DOHH2 (cell line): Measurements from ENCODE around the gene FLYWCH1.

Experiments used
- H3F3A ChIP-seq: fragments of 200-600 bp; sonication (generic), shearing (Covaris generic); 2 replicates; pipeline ENCODE4 v1.6.0; 2016; ENCODE audit warnings: antibody characterized with exemption, mild to moderate bottlenecking; ENCODE audit not compliant: control insufficient read depth, insufficient read depth
- H3K27ac ChIP-seq: fragments of 200-600 bp; sonication (generic); 2 replicates; pipeline ENCODE4 v1.5.1; 2014; ENCODE audit warnings: low read depth, mild to moderate bottlenecking, low read length, moderate library complexity
- H3K27me3 ChIP-seq: fragments of 200-600 bp; sonication (generic); 2 replicates; pipeline ENCODE4 v1.6.1; 2014; ENCODE audit warnings: mild to moderate bottlenecking, low read length, mixed read lengths; ENCODE audit not compliant: control insufficient read depth
- H3K36me3 ChIP-seq: fragments of 200-600 bp; sonication (generic); 2 replicates; pipeline ENCODE4 v1.6.1; 2014; ENCODE audit warnings: mild to moderate bottlenecking, low read length, moderate library complexity, mixed read lengths; ENCODE audit not compliant: control insufficient read depth
- H3K4me1 ChIP-seq: fragments of 200-600 bp; sonication (generic); 2 replicates; pipeline ENCODE4 v1.6.1; 2014; ENCODE audit warnings: mild to moderate bottlenecking, low read length, mixed read lengths; ENCODE audit not compliant: control insufficient read depth
- H3K4me2 ChIP-seq: fragments of 200-600 bp; sonication (generic); 2 replicates; pipeline ENCODE4 v1.6.0; 2014; ENCODE audit warnings: mild to moderate bottlenecking, low read length, moderate library complexity
- H3K4me3 ChIP-seq: fragments of 200-600 bp; sonication (generic); 2 replicates; pipeline ENCODE4 v1.5.1; 2014; ENCODE audit warnings: mild to moderate bottlenecking, low read length, mixed read lengths
- H3K79me2 ChIP-seq: fragments of 200-600 bp; sonication (generic); 2 replicates; pipeline ENCODE4 v1.6.1; 2014; ENCODE audit warnings: mild to moderate bottlenecking, low read length, mixed read lengths; ENCODE audit not compliant: control insufficient read depth
- H3K9me2 ChIP-seq: fragments of 200-600 bp; sonication (generic); replicated peaks from 2 replicates; pipeline ENCODE4 v1.6.1; 2014; ENCODE audit warnings: mild to moderate bottlenecking, low read length, mixed read lengths; ENCODE audit not compliant: control insufficient read depth
- H3K9me3 ChIP-seq: fragments of 200-600 bp; sonication (generic); 2 replicates; pipeline ENCODE4 v1.6.1; 2014; ENCODE audit warnings: antibody characterized with exemption, low read length, mixed read lengths; ENCODE audit not compliant: control insufficient read depth, insufficient read depth
- H4K20me1 ChIP-seq: fragments of 200-600 bp; sonication (generic); 2 replicates; pipeline ENCODE4 v1.6.0; 2014; ENCODE audit warnings: low read depth, mild to moderate bottlenecking, antibody characterized with exemption, low read length, moderate library complexity; ENCODE audit not compliant: control insufficient read depth, insufficient read depth
- CTCF ChIP-seq: fragments of 200-600 bp; sonication (generic); IDR thresholded peaks from one replicate; pipeline ENCODE4 v1.5.1; 2014; ENCODE audit warnings: antibody characterized with exemption, mild to moderate bottlenecking, low read depth, low read length; ENCODE audit not compliant: poor library complexity, severe bottlenecking
- EZH2phosphoT487 ChIP-seq: fragments of 200-600 bp; sonication (generic); IDR thresholded peaks from 2 replicates; pipeline ENCODE4 v1.6.1; 2017; ENCODE audit warnings: borderline replicate concordance, mild to moderate bottlenecking, antibody characterized with exemption, low read length, moderate library complexity, mixed read lengths

Gene FLYWCH1

GRCh38 chr16:2987833-2988232 lies 76.1 kb downstream of the FLYWCH1 start:
- no peaks in the 10 kb centered on the region for H3K9me2 ChIP-seq
- H3K4me1 ChIP-seq = peaks cover 9% of the 10 kb centered on the region
- H3K4me3 ChIP-seq = no peak overlapping the region
- H3K27me3 ChIP-seq = peaks cover 39% of the 10 kb centered on the region; the same call in 1 of the 2 replicates
- H3K4me2 ChIP-seq = no peak overlapping the region
- no peaks in the 10 kb centered on the region for H3K9me3 ChIP-seq
- TF ChIP-seq CTCF (no peak), EZH2phosphoT487 (no peak)
- H3F3A ChIP-seq = peaks cover 3% of the 10 kb centered on the region
- H3K27ac ChIP-seq = no peak overlapping the region
- H3K79me2 ChIP-seq = no peaks in the 10 kb centered on the region
- H4K20me1 ChIP-seq = no peaks in the 10 kb centered on the region
- no peaks in the 10 kb centered on the region for H3K36me3 ChIP-seq

- no peak overlapping the region for H3K4me3 ChIP-seq
- no peaks in the 10 kb centered on the region for H4K20me1 ChIP-seq
- TF ChIP-seq EZH2phosphoT487 (no peak), CTCF (no peak)
- no peak overlapping the region for H3K27ac ChIP-seq
- H3K36me3 ChIP-seq = no peaks in the 10 kb centered on the region
- no peaks in the 10 kb centered on the region for H3K9me3 ChIP-seq
- H3K4me2 ChIP-seq = no peak overlapping the region
- no peaks in the 10 kb centered on the region for H3K9me2 ChIP-seq
- peaks cover 39% of the 10 kb centered on the region; the same call in 1 of the 2 replicates for H3K27me3 ChIP-seq
- H3K79me2 ChIP-seq = no peaks in the 10 kb centered on the region
- peaks cover 4% of the 10 kb centered on the region for H3K4me1 ChIP-seq
- no peaks in the 10 kb centered on the region for H3F3A ChIP-seq
These were observed 76.9 kb downstream of the FLYWCH1 start for GRCh38 chr16:2988590-2989099.

GRCh38 chr16:2990891-2991290 lies 79.2 kb downstream of the FLYWCH1 start:
- no peaks in the 10 kb centered on the region for H3K36me3 ChIP-seq
- H3K79me2 ChIP-seq = no peaks in the 10 kb centered on the region
- no peak overlapping the region for H3K27ac ChIP-seq
- no peaks in the 10 kb centered on the region for H3F3A ChIP-seq
- no peaks in the 10 kb centered on the region for H3K9me3 ChIP-seq
- H3K4me1 ChIP-seq = no peaks in the 10 kb centered on the region
- H3K4me2 ChIP-seq = no peak overlapping the region
- peaks cover 35% of the 10 kb centered on the region; the same call in 1 of the 2 replicates for H3K27me3 ChIP-seq
- H3K9me2 ChIP-seq = no peaks in the 10 kb centered on the region
- H3K4me3 ChIP-seq = no peak overlapping the region
- H4K20me1 ChIP-seq = no peaks in the 10 kb centered on the region
- TF ChIP-seq EZH2phosphoT487 = no peak
- no peak for TF ChIP-seq CTCF
